SHP77 (cell line): ENCODE data around the gene BICRAL.
"Not testable (repeated sequence)": the region's sequence is repeated elsewhere in the genome, so short reads cannot be mapped to it uniquely, and the experiment has no call there.

Experiments used
- DNase-seq, 2 experiments: peaks; one replicate each; lab custom pipeline; 2025; lab: John Stamatoyannopoulos, UW

The BICRAL gene

GRCh38 chr6:42845327-42845694, 63.5 kb downstream of the BICRAL start:
- DNase-seq = no peak

- no peak for DNase-seq
These were observed 64.7 kb downstream of the BICRAL start for GRCh38 chr6:42846505-42846904.

- no peak for DNase-seq
These were observed 66.8 kb downstream of the BICRAL start for GRCh38 chr6:42848700-42849099.

- DNase-seq = no peak
These were observed 69.7 kb downstream of the BICRAL start for GRCh38 chr6:42851599-42851998.

- no peak for DNase-seq
These were observed 78.2 kb downstream of the BICRAL start for GRCh38 chr6:42860036-42860435.

GRCh38 chr6:42860481-42860880, 78.6 kb downstream of the BICRAL start:
- no peak for DNase-seq

GRCh38 chr6:42864602-42865001, 82.8 kb downstream of the BICRAL start:
- DNase-seq = no peak

- DNase-seq = no peak
These were observed 88.5 kb downstream of the BICRAL start for GRCh38 chr6:42870145-42870936.

GRCh38 chr6:42871711-42872110, 89.9 kb downstream of the BICRAL start:
- DNase-seq = no peak

GRCh38 chr6:42873313-42873712, 91.5 kb downstream of the BICRAL start:
- no peak for DNase-seq

GRCh38 chr6:42877695-42878094, 95.8 kb downstream of the BICRAL start:
- DNase-seq = no peak

GRCh38 chr6:42879372-42880239, 97.8 kb downstream of the BICRAL start, which contains the start of gene RPL7L1:
Gene RPL7L1, plus strand, starts transcription at chr6:42879616. Its CDS starts 295 bp downstream, at chr6:42879911.
- peak; percentile 76 to 82 for DNase-seq

GRCh38 chr6:42880240-42880817, 98.5 kb downstream of the BICRAL start:
- DNase-seq = not testable (repeated sequence)

GRCh38 chr6:42880871-42881270, 99.0 kb downstream of the BICRAL start:
- not testable (repeated sequence) for DNase-seq

- DNase-seq = no peak
These were observed 103.8 kb downstream of the BICRAL start for GRCh38 chr6:42885702-42886101.

- not testable (repeated sequence) for DNase-seq
These were observed 106.3 kb downstream of the BICRAL start for GRCh38 chr6:42888201-42888600.

GRCh38 chr6:42889815-42890214, 108.0 kb downstream of the BICRAL start:
- no peak for DNase-seq

- peak; percentile 98 for DNase-seq
These were observed 108.7 kb downstream of the BICRAL start for GRCh38 chr6:42890311-42891198.

- no peak for DNase-seq
These were observed 109.4 kb downstream of the BICRAL start for GRCh38 chr6:42891199-42891722.

- not testable (repeated sequence) for DNase-seq
These were observed 112.4 kb downstream of the BICRAL start for GRCh38 chr6:42894041-42894828.
